H1 (cell line): ENCODE measurements around the gene SIPA1L3. TPM values are rescaled to one million over a fixed set of nuclear protein-coding genes. Genes with fewer than 3 reads are reported as not detected.

ENCODE experiments used
- CTCF ChIA-PET: fragments of 300-600 bp; sonication (Branson Sonifier 250); formaldehyde crosslinking; loops from one replicate; lab custom pipeline; 2021; ENCODE audit not compliant: partially characterized antibody; lab: Charles Lee
- POLR2A ChIA-PET: fragments of 300-600 bp; sonication (Branson Sonifier 250); formaldehyde crosslinking; loops from one replicate; lab custom pipeline; 2021; ENCODE audit warnings: inconsistent platforms; ENCODE audit not compliant: partially characterized antibody; lab: Charles Lee
- DNase-seq, 2 experiments: peaks; one replicate each; pipeline versions ENCODE4 v3.0.0 to v3.0.0-alpha.2; 2010 to 2022; ENCODE audit warnings: low spot score in 2 of 2, low read depth in 1 of 2, mixed read lengths in 1 of 2
- FAIRE-seq: peaks from 2 replicates; lab custom pipeline; 2011; peaks lifted over from hg19 to GRCh38; lab: Jason Lieb, UNC
- H2AFZ ChIP-seq: 2 replicates; pipeline ENCODE4 v1.8.1; 2012; ENCODE audit warnings: low read length, inconsistent platforms
- H2AK5ac ChIP-seq: 2 replicates; pipeline ENCODE4 v1.6.1; 2013; ENCODE audit warnings: low read depth, low read length
- H2BK120ac ChIP-seq: replicated peaks from 2 replicates; pipeline ENCODE3; 2013; ENCODE audit warnings: low read depth, low read length, inconsistent platforms
- H2BK12ac ChIP-seq: 2 replicates; pipeline ENCODE4 v1.6.1; 2013; ENCODE audit warnings: low read depth, low read length
- H2BK15ac ChIP-seq: 2 replicates; pipeline ENCODE4 v1.6.1; 2013; ENCODE audit warnings: low read length
- H2BK20ac ChIP-seq: 2 replicates; pipeline ENCODE4 v1.6.1; 2013; ENCODE audit warnings: low read length
- H2BK5ac ChIP-seq: 2 replicates; pipeline ENCODE4 v1.6.1; 2013; ENCODE audit warnings: low read depth, low read length
- H3K14ac ChIP-seq: 2 replicates; pipeline ENCODE4 v1.6.1; 2013; ENCODE audit warnings: inconsistent platforms; ENCODE audit not compliant: insufficient read length
- H3K18ac ChIP-seq: 2 replicates; pipeline ENCODE4 v1.6.1; 2013; ENCODE audit warnings: low read length; ENCODE audit errors: extremely low read depth
- H3K23ac ChIP-seq: 2 replicates; pipeline ENCODE4 v1.6.1; 2013; ENCODE audit warnings: inconsistent platforms; ENCODE audit not compliant: insufficient read length
- H3K23me2 ChIP-seq: 2 replicates; pipeline ENCODE4 v1.6.1; 2013; ENCODE audit warnings: low read depth, low read length
- H3K27ac ChIP-seq: 2 replicates; pipeline ENCODE4 v1.6.1; 2011; ENCODE audit warnings: low read depth, low read length, inconsistent platforms
- H3K27me3 ChIP-seq, 4 experiments: replicated peaks in 1 of 4; 1 replicate in 1 of 4; 2 replicates in 3 of 4; pipeline versions ENCODE4 v1.6.1 to v1.8.1; 2011 to 2013; ENCODE audit warnings: low read length in 3 of 4, mild to moderate bottlenecking in 3 of 4, inconsistent platforms in 2 of 4, mixed read lengths in 2 of 4, moderate library complexity in 1 of 4; ENCODE audit not compliant: control insufficient read depth in 3 of 4, insufficient read depth in 3 of 4; ENCODE audit errors: extremely low read depth in 1 of 4
- H3K36me3 ChIP-seq, 4 experiments: 2 replicates each; pipeline versions ENCODE4 v1.6.1 to v1.8.1; 2011 to 2013; ENCODE audit warnings: mild to moderate bottlenecking in 4 of 4, low read length in 3 of 4, moderate library complexity in 2 of 4, control low read depth in 1 of 4, inconsistent platforms in 1 of 4; ENCODE audit not compliant: insufficient read depth in 4 of 4, control insufficient read depth in 2 of 4
- H3K4ac ChIP-seq: replicated peaks from 2 replicates; pipeline ENCODE3; 2013; ENCODE audit warnings: low read length, low read depth, mixed read lengths, inconsistent platforms; ENCODE audit not compliant: insufficient read length
- H3K4me1 ChIP-seq, 4 experiments: replicated peaks in 1 of 4; 1 replicate in 1 of 4; 2 replicates in 3 of 4; pipeline versions ENCODE4 v1.6.1 to v1.8.1; 2011 to 2013; ENCODE audit warnings: low read length in 3 of 4, inconsistent platforms in 2 of 4, mixed read lengths in 1 of 4; ENCODE audit not compliant: insufficient read depth in 4 of 4, control insufficient read depth in 3 of 4
- H3K4me2 ChIP-seq, 2 experiments: 2 replicates each; pipeline versions ENCODE4 v1.6.1 to v1.8.1; 2011 to 2013; ENCODE audit warnings: low read depth in 2 of 2, low read length in 2 of 2, control low read depth in 1 of 2, inconsistent platforms in 1 of 2, mild to moderate bottlenecking in 1 of 2; ENCODE audit not compliant: insufficient read depth in 1 of 2
- H3K4me3 ChIP-seq, 4 experiments: fragments of 200-600, 300-600 bp in 1 of 4; sonication (generic), shearing (Covaris generic), sonication (Bioruptor Twin) in 1 of 4; 2 replicates each; pipeline versions ENCODE4 v1.5.1 to v1.8.1; 2011 to 2016; ENCODE audit warnings: low read length in 4 of 4, low read depth in 3 of 4, control low read depth in 2 of 4, inconsistent platforms in 2 of 4, mild to moderate bottlenecking in 2 of 4, mixed read lengths in 1 of 4, moderate library complexity in 1 of 4; ENCODE audit not compliant: insufficient read depth in 2 of 4; ENCODE audit errors: extremely low read depth in 1 of 4
- H3K56ac ChIP-seq: replicated peaks from 2 replicates; pipeline ENCODE3; 2013; ENCODE audit warnings: low read depth, mild to moderate bottlenecking, mixed read lengths, low read length, inconsistent platforms; ENCODE audit not compliant: insufficient read length
- H3K79me1 ChIP-seq: 2 replicates; pipeline ENCODE4 v1.6.1; 2013; ENCODE audit warnings: low read depth, low read length, control low read depth
- H3K79me2 ChIP-seq, 2 experiments: 2 replicates each; pipeline versions ENCODE4 v1.6.1 to v1.8.1; 2012 to 2013; ENCODE audit warnings: low read length in 2 of 2, mild to moderate bottlenecking in 2 of 2, inconsistent platforms in 1 of 2; ENCODE audit not compliant: insufficient read depth in 2 of 2, control insufficient read depth in 1 of 2
- H3K9ac ChIP-seq, 4 experiments: replicated peaks in 1 of 4; 1 replicate in 1 of 4; 2 replicates in 3 of 4; pipeline versions ENCODE4 v1.6.1 to v1.8.1; 2011 to 2013; ENCODE audit warnings: low read depth in 3 of 4, low read length in 3 of 4, control low read depth in 2 of 4, mild to moderate bottlenecking in 2 of 4, moderate library complexity in 2 of 4, inconsistent platforms in 1 of 4; ENCODE audit errors: extremely low read depth in 1 of 4
- H3K9me3 ChIP-seq, 2 experiments: 2 replicates each; pipeline versions ENCODE4 v1.6.1 to v1.8.1; 2012 to 2013; ENCODE audit warnings: mild to moderate bottlenecking in 2 of 2, moderate library complexity in 2 of 2, control low read depth in 1 of 2, inconsistent platforms in 1 of 2, low read depth in 1 of 2, low read length in 1 of 2, mixed read lengths in 1 of 2; ENCODE audit not compliant: insufficient read depth in 2 of 2
- H4K20me1 ChIP-seq, 2 experiments: replicated peaks in 1 of 2; 2 replicates each; pipeline versions ENCODE3 to v1.8.1; 2011 to 2013; ENCODE audit warnings: inconsistent platforms in 2 of 2, low read length in 2 of 2, mild to moderate bottlenecking in 1 of 2; ENCODE audit not compliant: insufficient read depth in 2 of 2, control insufficient read depth in 1 of 2
- H4K5ac ChIP-seq: 2 replicates; pipeline ENCODE4 v1.6.1; 2013; ENCODE audit warnings: low read length, low read depth, mixed read lengths, inconsistent platforms; ENCODE audit not compliant: insufficient read length
- H4K8ac ChIP-seq: 2 replicates; pipeline ENCODE4 v1.8.0; 2013; ENCODE audit warnings: mild to moderate bottlenecking, moderate library complexity, low read length, inconsistent platforms; ENCODE audit not compliant: insufficient read depth; ENCODE audit errors: extremely low read depth
- H4K91ac ChIP-seq: replicated peaks from 2 replicates; pipeline ENCODE3; 2013; ENCODE audit warnings: low read length, mixed read lengths, inconsistent platforms; ENCODE audit not compliant: insufficient read length
- CTBP2 ChIP-seq: IDR thresholded peaks from 2 replicates; pipeline ENCODE4 v1.7.0; 2011; ENCODE audit warnings: borderline replicate concordance, mild to moderate bottlenecking, moderate library complexity, mixed read lengths, low read length; ENCODE audit not compliant: insufficient read depth, insufficient read length
- WGBS, 2 experiments: shearing (Covaris generic) in 1 of 2; methylation state at CpG; one replicate each; pipeline versions ENCODE4 v1.1.6 to v1.1.7; 2013 to 2015; ENCODE audit warnings: low lambda C conversion rate in 2 of 2, mixed read lengths in 2 of 2, inconsistent platforms in 1 of 2, low coverage in 1 of 2, missing lambda C conversion rate in 1 of 2; ENCODE audit not compliant: insufficient replicate concordance in 2 of 2, insufficient coverage in 1 of 2, insufficient read length in 1 of 2; ENCODE audit errors: extremely low coverage in 1 of 2, missing lambda C conversion rate in 1 of 2; 5-methylcytosine and 5-hydroxymethylcytosine counted together
- polyA plus RNA-seq, 7 experiments: library from polyadenylated mRNA; depleted of rRNA in 3 of 7; stranded (reverse) in 5 of 7; unstranded in 2 of 7; fragments of >200 nt in 5 of 7; fragments of 200-250 nt in 2 of 7; gene quantifications; 1 replicate in 5 of 7; 2 replicates in 1 of 7; 4 replicates in 1 of 7; pipeline versions ENCODE4 v1.2.1 to v1.2.3, GENCODE V29; 2011 to 2013; ENCODE audit warnings: missing spikeins in 2 of 7, mixed read lengths in 2 of 7
- total RNA-seq: library from RNA; stranded (reverse); fragmentation: NEBNext Ultra II Directional; extraction: Animal tissue kit (Norgen Biotek cat#: 25700); gene quantifications from 2 replicates; pipeline ENCODE4 v1.2.1, GENCODE V29; 2021

SIPA1L3 gene
- total and polyA plus RNA-seq, 2 of the 8 experiments (the other 6 are each of a cell fraction or from before 2014, with no cell fraction given), result 15.0 to 54.9 TPM

DNA sequence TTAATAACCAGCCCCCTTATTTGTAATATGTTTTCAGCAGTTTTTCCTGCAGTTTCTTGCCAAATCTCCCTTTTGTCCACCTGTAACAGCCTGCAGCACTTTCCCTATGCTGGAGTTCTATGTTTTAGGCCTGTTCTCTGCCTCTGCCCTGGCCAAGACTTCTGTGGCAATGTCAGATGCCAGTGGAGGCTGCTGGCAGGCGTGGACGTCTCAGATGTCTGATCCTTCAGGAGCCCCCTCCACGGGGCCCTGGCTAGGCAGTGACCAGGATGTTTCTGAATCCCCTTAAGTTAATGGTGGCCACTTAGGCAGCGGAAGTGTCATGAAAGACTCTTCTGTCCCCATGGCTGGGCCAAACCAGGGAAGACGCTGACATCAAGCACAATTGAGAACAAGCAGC, 40.8 kb downstream of the SIPA1L3 start:
- no peak overlapping the region for H3K4ac ChIP-seq
- peaks cover 16% of the 10 kb centered on the region for H3K79me1 ChIP-seq
- no peak overlapping the region for H2BK15ac ChIP-seq
- H3K36me3 ChIP-seq, result peaks cover 0 to 2% (median 0%) of the 10 kb centered on the region in 4 experiments; a peak in 1 of 8 replicates
- peaks cover 0 to 5% (median 1%) of the 10 kb centered on the region in 4 experiments; a peak in 3 of 7 replicates for H3K4me1 ChIP-seq
- FAIRE-seq, result no peak
- no peak overlapping the region for H3K56ac ChIP-seq
- CTCF ChIA-PET, result no interaction called here
- H3K14ac ChIP-seq, result no peak overlapping the region
- no peak overlapping the region for H2BK12ac ChIP-seq
- POLR2A ChIA-PET, result interaction anchor here (0.6 to 1.3 kb wide), 2 partner anchors 21 to 1469 kb away, joined by 4 to 5 read pairs; no protein-coding TSS in a partner anchor
- no peak overlapping the region for H2BK5ac ChIP-seq
- peaks cover 0 to 1% of the 10 kb centered on the region in 2 experiments for H4K20me1 ChIP-seq
- H3K4me3 ChIP-seq, result no peak overlapping the region
- H3K9ac ChIP-seq, result no peak overlapping the region
- H3K9me3 ChIP-seq, result no peaks in the 10 kb centered on the region
- TF ChIP-seq CTBP2, result no peak
- TF ChIP-seq, all 59 proteins: peak for 0
- Histone ChIP-seq H3K18ac (no peak overlapping the region), H2BK20ac (no peak overlapping the region), H2AK5ac (no peak overlapping the region), H2BK120ac (no peak overlapping the region), H4K5ac (no peak overlapping the region), H3K27me3 (no peaks in the 10 kb centered on the region), H3K79me2 (peaks cover 0 to 62% of the 10 kb centered on the region in 2 experiments; a peak in 2 of 4 replicates), H2AFZ (no peak overlapping the region), H3K23ac (no peak overlapping the region), H4K91ac (no peak overlapping the region), H4K8ac (no peak overlapping the region), H3K27ac (no peak overlapping the region), H3K4me2 (no peak overlapping the region), H3K23me2 (no peaks in the 10 kb centered on the region)
- WGBS, 2 experiments, result 92% methylated on average over 5 of the region's 5 CpGs; no CpG with 5 or more reads in 1 of the 2 experiments
- no peak for DNase-seq
